GM23338 (cell line): ENCODE measurements around the gene GRAMD1A. TPM values are rescaled to one million over a fixed set of nuclear protein-coding genes. Genes with fewer than 3 reads are reported as not detected.

Source experiments
- ATAC-seq: fragments of 200-7000 bp; cut with Tn5 transposase; 3 replicates; pipeline ENCODE4 v1.9.1; 2020
- DNase-seq: peaks from one replicate; pipeline ENCODE4 v3.0.0-alpha.2; 2015; ENCODE audit warnings: low spot score
- H2AFZ ChIP-seq: fragments of 200-600 bp; sonication (generic); 2 replicates; pipeline ENCODE4 v1.8.0; 2016; ENCODE audit warnings: antibody characterized with exemption, mild to moderate bottlenecking, moderate library complexity
- H3F3A ChIP-seq: fragments of 200-600 bp; sonication (generic); replicated peaks from 2 replicates; pipeline ENCODE4 v1.8.0; 2017; ENCODE audit warnings: antibody characterized with exemption, mixed run types, low read depth
- H3K27ac ChIP-seq: fragments of 200-600 bp; sonication (generic); 2 replicates; pipeline ENCODE4 v1.6.1; 2016; ENCODE audit warnings: low read depth
- H3K27me3 ChIP-seq: fragments of 200-600 bp; sonication (generic); 2 replicates; pipeline ENCODE4 v1.8.0; 2016; ENCODE audit warnings: mild to moderate bottlenecking, mixed run types, moderate library complexity; ENCODE audit not compliant: insufficient read depth
- H3K36me3 ChIP-seq: fragments of 200-600 bp; sonication (generic); 2 replicates; pipeline ENCODE4 v1.8.0; 2016; ENCODE audit warnings: mild to moderate bottlenecking; ENCODE audit not compliant: insufficient read depth
- H3K4me1 ChIP-seq: fragments of 200-600 bp; sonication (generic); 2 replicates; pipeline ENCODE4 v1.8.0; 2016; ENCODE audit warnings: mild to moderate bottlenecking, moderate library complexity; ENCODE audit not compliant: insufficient read depth
- H3K4me2 ChIP-seq: fragments of 200-600 bp; sonication (generic); 2 replicates; pipeline ENCODE4 v1.7.1; 2017; ENCODE audit warnings: mixed run types
- H3K4me3 ChIP-seq: fragments of 200-600 bp; sonication (generic); 2 replicates; pipeline ENCODE4 v1.6.1; 2016; ENCODE audit warnings: mixed run types
- H3K79me2 ChIP-seq: fragments of 200-600 bp; sonication (generic); replicated peaks from 2 replicates; pipeline ENCODE4 v1.8.0; 2017; ENCODE audit warnings: mild to moderate bottlenecking; ENCODE audit not compliant: insufficient read depth
- H3K9me2 ChIP-seq: fragments of 200-600 bp; sonication (generic); 2 replicates; pipeline ENCODE4 v1.8.0; 2017; ENCODE audit not compliant: insufficient read depth
- H4K20me1 ChIP-seq: fragments of 200-600 bp; sonication (generic); replicated peaks from 2 replicates; pipeline ENCODE4 v1.8.0; 2017; ENCODE audit warnings: mild to moderate bottlenecking; ENCODE audit not compliant: insufficient read depth
- H3K27ac Mint-ChIP-seq: 2 replicates; pipeline ENCODE4 v1.8.0; 2020; ENCODE audit warnings: inconsistent platforms, mild to moderate bottlenecking, moderate library complexity, mixed read lengths
- H3K27me3 Mint-ChIP-seq: 3 replicates; pipeline ENCODE4 v1.8.0; 2022; ENCODE audit warnings: low read depth, mild to moderate bottlenecking, moderate library complexity, mixed read lengths, inconsistent platforms; ENCODE audit not compliant: insufficient read depth, poor library complexity
- H3K36me3 Mint-ChIP-seq: 3 replicates; pipeline ENCODE4 v1.8.0; 2021; ENCODE audit warnings: low read depth, mild to moderate bottlenecking, inconsistent platforms, moderate library complexity, mixed read lengths
- H3K4me1 Mint-ChIP-seq: 3 replicates; pipeline ENCODE4 v1.8.0; 2020; ENCODE audit warnings: mild to moderate bottlenecking, inconsistent platforms, mixed read lengths
- H3K4me3 Mint-ChIP-seq: 3 replicates; pipeline ENCODE4 v1.8.0; 2021; ENCODE audit warnings: moderate library complexity, mild to moderate bottlenecking, inconsistent platforms, mixed read lengths
- H3K9me3 Mint-ChIP-seq: 3 replicates; pipeline ENCODE4 v1.8.0; 2020; ENCODE audit warnings: moderate library complexity, mild to moderate bottlenecking, inconsistent platforms, mixed read lengths
- CREB1 ChIP-seq: fragments of 250-450 bp; sonication (Bioruptor Pico); IDR thresholded peaks from 2 replicates; pipeline ENCODE4 v1.5.0; 2020; ENCODE audit warnings: low read depth, mild to moderate bottlenecking, moderate library complexity
- EZH2phosphoT487 ChIP-seq: fragments of 200-600 bp; sonication (generic); IDR thresholded peaks from one replicate; pipeline ENCODE4 v1.8.1; 2018; ENCODE audit warnings: antibody characterized with exemption; ENCODE audit not compliant: unreplicated experiment
- NANOG ChIP-seq: IDR thresholded peaks from 2 replicates; pipeline ENCODE4 v1.6.1; 2016; ENCODE audit warnings: antibody characterized with exemption, borderline replicate concordance
- POLR2AphosphoS5 ChIP-seq: IDR thresholded peaks from 2 replicates; pipeline ENCODE4 v1.6.1; 2016; ENCODE audit warnings: antibody characterized with exemption, low read depth
- STAT1 ChIP-seq: IDR thresholded peaks from one replicate; pipeline ENCODE4 v1.6.1; 2016; ENCODE audit warnings: antibody characterized with exemption; ENCODE audit not compliant: unreplicated experiment
- polyA plus RNA-seq: library from polyadenylated mRNA; unstranded; fragments of >200 nt; fragmentation: Nextera tagmentation; extraction: Ambion mirVana; gene quantifications from 2 replicates; pipeline ENCODE4 v1.2.1, GENCODE V29; 2016
- total RNA-seq: library from RNA; depleted of rRNA; stranded (reverse); fragments of >200 nt; shearing (Covaris generic); gene quantifications from 2 replicates; pipeline ENCODE4 v1.2.3, GENCODE V29; 2014
- TF ChIP-seq, protein P1 (sequence below): fragments of 250-450 bp; sonication (Bioruptor Pico); IDR thresholded peaks from 2 replicates; pipeline ENCODE4 v1.5.0; 2020; ENCODE audit warnings: mild to moderate bottlenecking, moderate library complexity

Gene GRAMD1A
- total and polyA plus RNA-seq, 2 experiments from 2014 or later: 122 to 174 TPM

DNA sequence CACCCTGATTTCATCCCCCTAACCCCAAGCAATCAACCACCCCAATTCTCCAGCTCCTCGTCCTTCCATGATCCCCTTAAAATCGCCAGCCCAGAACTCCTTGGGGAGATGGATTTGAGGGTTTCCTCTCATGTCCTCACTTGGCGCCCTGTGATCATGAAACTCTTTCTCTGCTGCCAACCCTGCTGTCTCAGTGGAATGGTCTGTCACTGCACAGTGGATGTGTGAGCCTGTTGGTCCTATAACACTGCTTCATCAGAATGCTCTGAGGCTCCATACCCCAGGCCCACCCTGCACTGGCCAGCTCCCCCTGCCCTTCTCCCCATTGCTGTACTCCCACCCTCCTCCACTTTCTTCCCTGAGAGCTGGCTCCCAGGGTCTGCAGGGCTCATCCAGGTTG is 23.5 kb upstream of the GRAMD1A start (continued):
- TF ChIP-seq, protein P1, sequence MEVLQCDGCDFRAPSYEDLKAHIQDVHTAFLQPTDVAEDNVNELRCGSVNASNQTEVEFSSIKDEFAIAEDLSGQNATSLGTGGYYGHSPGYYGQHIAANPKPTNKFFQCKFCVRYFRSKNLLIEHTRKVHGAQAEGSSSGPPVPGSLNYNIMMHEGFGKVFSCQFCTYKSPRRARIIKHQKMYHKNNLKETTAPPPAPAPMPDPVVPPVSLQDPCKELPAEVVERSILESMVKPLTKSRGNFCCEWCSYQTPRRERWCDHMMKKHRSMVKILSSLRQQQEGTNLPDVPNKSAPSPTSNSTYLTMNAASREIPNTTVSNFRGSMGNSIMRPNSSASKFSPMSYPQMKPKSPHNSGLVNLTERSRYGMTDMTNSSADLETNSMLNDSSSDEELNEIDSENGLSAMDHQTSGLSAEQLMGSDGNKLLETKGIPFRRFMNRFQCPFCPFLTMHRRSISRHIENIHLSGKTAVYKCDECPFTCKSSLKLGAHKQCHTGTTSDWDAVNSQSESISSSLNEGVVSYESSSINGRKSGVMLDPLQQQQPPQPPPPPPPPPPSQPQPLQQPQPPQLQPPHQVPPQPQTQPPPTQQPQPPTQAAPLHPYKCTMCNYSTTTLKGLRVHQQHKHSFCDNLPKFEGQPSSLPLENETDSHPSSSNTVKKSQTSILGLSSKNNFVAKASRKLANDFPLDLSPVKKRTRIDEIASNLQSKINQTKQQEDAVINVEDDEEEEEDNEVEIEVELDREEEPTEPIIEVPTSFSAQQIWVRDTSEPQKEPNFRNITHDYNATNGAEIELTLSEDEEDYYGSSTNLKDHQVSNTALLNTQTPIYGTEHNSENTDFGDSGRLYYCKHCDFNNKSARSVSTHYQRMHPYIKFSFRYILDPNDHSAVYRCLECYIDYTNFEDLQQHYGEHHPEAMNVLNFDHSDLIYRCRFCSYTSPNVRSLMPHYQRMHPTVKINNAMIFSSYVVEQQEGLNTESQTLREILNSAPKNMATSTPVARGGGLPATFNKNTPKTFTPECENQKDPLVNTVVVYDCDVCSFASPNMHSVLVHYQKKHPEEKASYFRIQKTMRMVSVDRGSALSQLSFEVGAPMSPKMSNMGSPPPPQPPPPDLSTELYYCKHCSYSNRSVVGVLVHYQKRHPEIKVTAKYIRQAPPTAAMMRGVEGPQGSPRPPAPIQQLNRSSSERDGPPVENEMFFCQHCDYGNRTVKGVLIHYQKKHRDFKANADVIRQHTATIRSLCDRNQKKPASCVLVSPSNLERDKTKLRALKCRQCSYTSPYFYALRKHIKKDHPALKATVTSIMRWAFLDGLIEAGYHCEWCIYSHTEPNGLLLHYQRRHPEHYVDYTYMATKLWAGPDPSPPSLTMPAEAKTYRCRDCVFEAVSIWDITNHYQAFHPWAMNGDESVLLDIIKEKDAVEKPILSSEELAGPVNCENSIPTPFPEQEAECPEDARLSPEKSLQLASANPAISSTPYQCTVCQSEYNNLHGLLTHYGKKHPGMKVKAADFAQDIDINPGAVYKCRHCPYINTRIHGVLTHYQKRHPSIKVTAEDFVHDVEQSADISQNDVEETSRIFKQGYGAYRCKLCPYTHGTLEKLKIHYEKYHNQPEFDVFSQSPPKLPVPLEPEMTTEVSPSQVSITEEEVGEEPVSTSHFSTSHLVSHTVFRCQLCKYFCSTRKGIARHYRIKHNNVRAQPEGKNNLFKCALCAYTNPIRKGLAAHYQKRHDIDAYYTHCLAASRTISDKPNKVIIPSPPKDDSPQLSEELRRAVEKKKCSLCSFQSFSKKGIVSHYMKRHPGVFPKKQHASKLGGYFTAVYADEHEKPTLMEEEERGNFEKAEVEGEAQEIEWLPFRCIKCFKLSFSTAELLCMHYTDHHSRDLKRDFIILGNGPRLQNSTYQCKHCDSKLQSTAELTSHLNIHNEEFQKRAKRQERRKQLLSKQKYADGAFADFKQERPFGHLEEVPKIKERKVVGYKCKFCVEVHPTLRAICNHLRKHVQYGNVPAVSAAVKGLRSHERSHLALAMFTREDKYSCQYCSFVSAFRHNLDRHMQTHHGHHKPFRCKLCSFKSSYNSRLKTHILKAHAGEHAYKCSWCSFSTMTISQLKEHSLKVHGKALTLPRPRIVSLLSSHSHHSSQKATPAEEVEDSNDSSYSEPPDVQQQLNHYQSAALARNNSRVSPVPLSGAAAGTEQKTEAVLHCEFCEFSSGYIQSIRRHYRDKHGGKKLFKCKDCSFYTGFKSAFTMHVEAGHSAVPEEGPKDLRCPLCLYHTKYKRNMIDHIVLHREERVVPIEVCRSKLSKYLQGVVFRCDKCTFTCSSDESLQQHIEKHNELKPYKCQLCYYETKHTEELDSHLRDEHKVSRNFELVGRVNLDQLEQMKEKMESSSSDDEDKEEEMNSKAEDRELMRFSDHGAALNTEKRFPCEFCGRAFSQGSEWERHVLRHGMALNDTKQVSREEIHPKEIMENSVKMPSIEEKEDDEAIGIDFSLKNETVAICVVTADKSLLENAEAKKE (CRISPR knock-in tag): no peak
- no peak for TF ChIP-seq STAT1

DNA sequence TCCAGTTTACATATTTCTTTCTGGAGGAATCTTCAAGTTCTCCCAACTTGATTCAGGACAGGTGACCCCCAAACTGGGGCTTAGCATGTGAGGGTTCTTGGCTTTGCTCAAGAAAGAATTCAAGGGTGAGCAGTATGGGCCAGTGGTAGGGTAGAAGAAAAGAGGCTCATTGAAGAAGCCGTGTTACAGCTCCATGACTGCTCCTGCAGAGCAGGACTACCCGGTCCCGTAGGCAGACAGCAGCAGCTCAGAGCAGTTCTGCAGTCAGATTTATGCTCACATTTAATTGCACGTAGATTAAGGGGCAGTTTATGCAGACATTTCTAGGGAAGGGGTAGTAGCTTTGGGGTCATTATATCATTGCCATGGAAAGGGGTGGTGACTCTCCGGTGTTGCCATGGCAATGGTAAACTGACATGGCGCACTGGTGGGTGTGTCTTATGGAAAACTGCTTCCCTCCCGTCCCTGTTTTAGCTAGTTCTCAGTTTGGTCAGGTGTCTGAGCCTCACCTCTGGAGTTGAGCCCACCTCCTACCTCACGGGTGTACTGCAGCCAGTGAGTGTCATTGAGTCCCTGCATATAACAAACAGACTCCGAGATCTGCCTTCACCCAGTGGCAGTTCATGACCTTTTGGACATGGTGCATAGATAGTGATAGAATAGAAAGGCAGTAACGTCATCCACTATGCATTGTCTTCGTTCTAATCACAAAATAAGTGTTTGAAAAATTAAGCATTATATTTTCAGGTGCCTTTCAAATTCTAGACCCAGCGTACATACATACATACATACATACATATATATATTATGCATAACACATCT is 20.1 kb upstream of the GRAMD1A start:
- H2AFZ ChIP-seq: no peak overlapping the region
- H3K9me2 ChIP-seq: 0 out of 2 replicates have a peak, but pooled peaks cover 3% of the 10 kb centered on the region
- H3K4me2 ChIP-seq: no peak overlapping the region
- H3K4me3 Mint-ChIP-seq: no peak overlapping the region
- peaks cover 20% of the 10 kb centered on the region for H3K9me3 Mint-ChIP-seq
- DNase-seq (peak; percentile 54), ATAC-seq (no peak)
- 0 out of 2 replicates have a peak, but pooled peaks cover 3% of the 10 kb centered on the region for H3K36me3 ChIP-seq
- TF ChIP-seq NANOG: no peak
- TF ChIP-seq EZH2phosphoT487: no peak
- TF ChIP-seq POLR2AphosphoS5: no peak
- no peak for TF ChIP-seq CREB1 (CRISPR knock-in tag)
- H3K79me2 ChIP-seq: no peaks in the 10 kb centered on the region
- no peaks in the 10 kb centered on the region for H3F3A ChIP-seq
- no peak overlapping the region for H3K27ac Mint-ChIP-seq
- H3K27me3 ChIP-seq: no peaks in the 10 kb centered on the region
- H3K4me1 Mint-ChIP-seq: peaks cover 13% of the 10 kb centered on the region
- H3K36me3 Mint-ChIP-seq: peaks cover 8% of the 10 kb centered on the region; the same call in 2 of the 3 replicates
- no peak overlapping the region for H3K4me3 ChIP-seq
- H3K27ac ChIP-seq: no peak overlapping the region
- peaks cover 15% of the 10 kb centered on the region for H3K4me1 ChIP-seq
- no peaks in the 10 kb centered on the region for H4K20me1 ChIP-seq
- peaks cover 2% of the 10 kb centered on the region for H3K27me3 Mint-ChIP-seq
